COLO829 (cell line): ENCODE measurements around the gene PTCHD1.

Source experiments
- DNase-seq: peaks from one replicate; pipeline ENCODE4 v3.0.0; 2012; ENCODE audit warnings: low spot score

Gene PTCHD1

DNA sequence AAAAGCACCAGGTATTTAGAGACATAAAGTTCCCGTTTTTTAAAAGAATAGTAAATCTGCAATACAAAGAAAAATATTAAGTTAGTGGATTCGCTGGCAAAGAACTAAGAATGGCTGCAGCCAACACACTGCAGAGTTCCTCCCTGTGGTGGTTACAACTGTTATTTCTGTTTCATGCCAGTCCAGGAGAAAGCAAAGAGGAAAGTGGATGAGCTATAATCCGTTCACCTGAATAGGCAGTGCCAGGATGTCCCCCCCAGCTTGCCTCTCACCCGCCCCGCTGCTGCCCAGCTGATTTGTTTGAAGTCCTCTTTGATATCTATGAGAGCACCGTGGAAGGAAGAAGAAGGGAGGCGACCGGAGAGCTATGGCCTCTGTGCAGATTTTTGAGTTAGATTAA is 63.9 kb downstream of the PTCHD1 start:
- no peak for DNase-seq

- DNase-seq = no peak
Observed at GRCh38 chrX:23403849-23404248, 69.2 kb downstream of the PTCHD1 start.

- DNase-seq = no peak
Observed at GRCh38 chrX:23422912-23423311, 88.3 kb downstream of the PTCHD1 start.

- peak; percentile 31 for DNase-seq
Observed at GRCh38 chrX:23434356-23434884, 99.8 kb downstream of the PTCHD1 start.

DNA sequence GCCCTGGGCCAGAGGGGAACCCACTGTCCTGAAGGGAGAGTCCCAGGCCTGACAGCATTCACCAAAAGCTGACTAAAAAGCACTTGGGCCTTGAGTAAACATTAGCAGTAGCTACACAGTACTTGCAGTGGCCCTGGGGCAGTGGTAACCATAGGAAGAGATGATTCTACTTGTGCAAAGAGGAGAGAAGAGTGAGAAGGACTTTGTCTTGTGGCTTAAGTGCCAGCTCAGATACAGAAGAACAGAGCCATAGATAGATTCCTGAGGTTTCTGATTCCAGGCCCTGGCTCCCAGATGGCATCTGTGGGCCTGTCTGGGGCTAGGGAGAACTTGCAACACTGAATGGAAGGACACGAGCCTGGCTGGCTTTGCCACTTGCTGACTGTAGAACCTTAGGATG is 100.5 kb downstream of the PTCHD1 start:
- no peak for DNase-seq

GRCh38 chrX:23435575-23435974 is 100.9 kb downstream of the PTCHD1 start:
- no peak for DNase-seq

DNA sequence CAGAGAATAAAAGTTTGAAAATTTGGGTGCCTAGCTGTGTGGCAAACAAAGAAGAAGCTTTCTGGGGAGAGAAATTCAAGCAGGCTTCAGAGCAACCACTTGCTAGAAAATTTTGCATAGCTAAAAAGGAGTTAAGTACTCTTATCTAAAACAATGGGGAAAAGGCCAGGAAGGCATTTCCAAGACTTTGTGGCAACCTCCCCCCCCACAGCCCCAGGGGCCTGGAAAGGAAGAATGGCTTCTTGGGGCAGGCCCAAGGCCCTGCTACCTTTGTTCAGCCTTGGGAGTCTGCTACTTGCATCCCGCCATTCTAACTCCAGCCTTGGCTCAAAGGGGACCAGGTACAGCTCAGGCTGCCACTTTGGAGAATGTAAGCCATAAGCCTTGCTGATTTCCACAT is 102.2 kb downstream of the PTCHD1 start:
- DNase-seq = no peak

- no peak for DNase-seq
Observed at GRCh38 chrX:23451266-23451665, 116.6 kb downstream of the PTCHD1 start.
